Stimulated activated CD8-positive, alpha-beta memory T cell treated with anti-CD3 and anti-CD28 coated beads, Interleukin-7, amount 100 ng/mL, for 24 hours (primary cell): Measurements from ENCODE around the gene THOC5.
"Not testable (repeated sequence)": the region's sequence is repeated elsewhere in the genome, so short reads cannot be mapped to it uniquely, and the experiment has no call there.

Experiments
- DNase-seq: peaks from one replicate; pipeline ENCODE4 v3.0.0-alpha.2; 2020; ENCODE audit warnings: low read depth

The THOC5 gene

GRCh38 chr22:29553351-29554224 lies at the start of gene THOC5:
Gene THOC5 (minus strand): TSS chr22:29553757. CDS start chr22:29549147, 4,610 bp downstream.
- peak; percentile 76 for DNase-seq

GRCh38 chr22:29598684-29599020 lies 45.1 kb upstream of the THOC5 start:
- no peak for DNase-seq

GRCh38 chr22:29597871-29598683 lies 44.5 kb upstream of the THOC5 start:
- DNase-seq: not testable (repeated sequence)

DNA sequence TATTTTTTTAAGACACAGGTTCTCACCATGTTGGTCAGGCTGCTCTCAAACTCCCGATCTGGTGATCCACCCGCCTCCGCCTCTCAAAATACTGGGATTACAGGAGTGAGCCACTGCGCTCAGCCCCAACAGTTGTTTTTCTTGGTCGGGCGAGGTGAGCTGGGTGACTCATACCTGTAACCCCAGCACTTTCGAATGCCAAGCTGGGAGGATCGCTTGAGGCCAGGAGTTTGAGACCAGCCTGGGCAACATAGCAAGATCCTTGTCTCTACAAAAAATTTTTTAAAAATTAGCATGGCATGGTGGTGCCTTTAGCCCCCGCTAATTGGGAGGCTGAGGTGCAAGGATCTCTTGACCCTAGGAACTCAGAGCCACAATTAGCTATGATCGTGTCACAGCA lies 42.9 kb upstream of the THOC5 start:
- DNase-seq: no peak

- not testable (repeated sequence) for DNase-seq
Measured at GRCh38 chr22:29594447-29594846, 40.9 kb upstream of the THOC5 start.

- no peak for DNase-seq
Measured at GRCh38 chr22:29593923-29594322, 40.4 kb upstream of the THOC5 start.

GRCh38 chr22:29587938-29588699 lies 34.6 kb upstream of the THOC5 start:
- no peak for DNase-seq

- DNase-seq: not testable (repeated sequence)
Measured at GRCh38 chr22:29586193-29586705, 32.7 kb upstream of the THOC5 start.

DNA sequence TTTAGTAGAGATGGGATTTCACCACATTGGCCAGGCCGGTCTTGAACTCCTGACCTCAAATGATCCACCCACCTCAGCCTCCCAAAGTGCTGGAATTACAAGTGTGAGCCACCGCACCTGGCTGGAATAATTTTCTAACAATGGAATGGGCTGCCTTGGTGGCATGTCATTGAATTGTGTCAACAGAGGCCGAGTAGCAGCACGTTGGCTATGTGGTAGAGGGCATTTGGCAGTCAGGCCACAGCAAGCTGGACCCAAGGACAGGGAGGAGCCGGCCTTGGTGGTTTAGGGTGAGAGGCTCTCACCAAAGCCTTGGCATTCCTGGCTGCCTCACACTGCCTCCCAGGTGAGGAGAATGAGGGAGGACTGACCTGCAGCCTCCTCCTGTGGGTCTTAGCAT lies 31.4 kb upstream of the THOC5 start:
- DNase-seq: no peak

DNA sequence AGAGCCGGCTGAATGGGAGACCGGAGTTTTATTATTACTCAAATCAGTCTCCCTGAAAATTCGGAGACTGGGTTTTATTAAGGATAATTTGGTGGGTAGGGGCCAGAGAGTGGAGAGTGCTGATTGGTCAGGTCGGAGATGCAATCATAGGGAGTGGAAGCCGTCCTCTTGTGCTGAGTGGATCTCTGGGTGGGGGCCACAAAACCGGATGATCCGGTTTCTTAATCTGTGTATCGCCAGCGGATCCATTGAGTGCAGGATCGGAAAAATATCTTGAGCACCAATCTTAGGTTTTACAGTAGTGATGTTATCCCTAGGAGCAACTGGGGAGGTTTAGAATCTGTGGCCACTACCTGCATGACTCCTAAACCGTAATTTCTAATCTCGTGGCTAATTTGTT lies 28.2 kb upstream of the THOC5 start:
- no peak for DNase-seq

DNA sequence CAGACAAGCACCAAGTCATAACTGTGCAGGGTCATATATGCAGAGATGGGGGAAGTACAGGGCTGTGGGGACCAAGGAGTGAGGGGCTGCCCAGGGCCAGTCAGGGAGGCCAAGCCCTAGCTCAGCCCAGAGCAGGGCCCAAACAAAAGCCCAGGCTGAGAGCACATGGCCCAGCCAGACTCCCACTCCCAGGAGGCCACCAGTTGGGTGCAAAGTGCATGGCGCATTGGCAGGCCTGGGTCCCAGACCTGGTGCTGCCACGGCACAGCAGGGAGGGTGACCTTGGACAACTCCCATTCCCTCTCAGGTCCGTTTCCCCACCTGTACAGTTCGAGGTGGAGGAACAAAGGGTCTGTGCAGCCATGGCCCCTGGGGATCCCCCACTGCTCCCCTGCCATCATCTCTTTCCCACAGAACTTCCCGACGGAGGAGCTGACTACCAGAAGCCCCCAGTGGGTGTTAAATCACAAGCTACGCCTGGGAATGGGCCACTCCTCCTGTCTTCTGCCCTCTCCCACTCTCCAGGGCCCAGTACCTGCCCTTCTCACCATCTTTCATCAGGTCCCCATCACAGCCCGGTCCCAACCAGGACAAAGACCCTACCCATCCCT lies 26.7 kb upstream of the THOC5 start:
- no peak for DNase-seq

DNA sequence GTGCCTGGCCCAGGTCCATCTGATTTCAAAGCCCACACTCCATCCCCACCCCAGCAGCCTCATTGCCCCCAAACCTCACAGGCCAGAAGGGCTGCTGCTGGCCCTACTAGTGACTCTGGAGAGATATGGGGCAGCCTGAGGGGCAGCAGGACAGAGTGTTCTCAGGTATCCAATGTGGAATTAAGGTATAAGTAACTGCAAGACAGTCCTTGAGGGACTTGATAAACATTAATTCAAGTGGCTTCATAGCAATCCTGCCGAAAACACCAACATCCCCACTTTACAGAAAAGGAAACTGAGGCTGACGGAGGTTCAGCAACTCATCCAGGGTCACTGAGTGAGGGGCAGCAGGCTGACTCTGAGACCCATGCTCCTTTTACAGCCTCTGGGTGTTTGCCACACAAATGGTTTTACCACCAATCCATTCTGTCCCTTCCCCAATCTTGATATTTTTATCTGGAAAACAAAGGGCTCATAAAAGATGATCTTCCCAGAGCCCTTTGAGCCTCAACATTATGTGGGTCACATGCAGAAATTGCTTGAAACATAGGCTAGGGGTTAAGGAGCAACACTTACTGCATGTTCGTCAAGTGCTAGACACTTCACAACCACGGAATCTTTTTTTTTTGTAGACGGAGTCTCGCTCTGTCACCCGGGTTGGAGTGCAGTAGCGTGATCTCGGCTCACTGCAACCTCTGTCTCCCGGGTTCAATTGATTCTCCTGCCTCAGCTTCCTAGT lies 25.1 kb upstream of the THOC5 start:
- no peak for DNase-seq

DNA sequence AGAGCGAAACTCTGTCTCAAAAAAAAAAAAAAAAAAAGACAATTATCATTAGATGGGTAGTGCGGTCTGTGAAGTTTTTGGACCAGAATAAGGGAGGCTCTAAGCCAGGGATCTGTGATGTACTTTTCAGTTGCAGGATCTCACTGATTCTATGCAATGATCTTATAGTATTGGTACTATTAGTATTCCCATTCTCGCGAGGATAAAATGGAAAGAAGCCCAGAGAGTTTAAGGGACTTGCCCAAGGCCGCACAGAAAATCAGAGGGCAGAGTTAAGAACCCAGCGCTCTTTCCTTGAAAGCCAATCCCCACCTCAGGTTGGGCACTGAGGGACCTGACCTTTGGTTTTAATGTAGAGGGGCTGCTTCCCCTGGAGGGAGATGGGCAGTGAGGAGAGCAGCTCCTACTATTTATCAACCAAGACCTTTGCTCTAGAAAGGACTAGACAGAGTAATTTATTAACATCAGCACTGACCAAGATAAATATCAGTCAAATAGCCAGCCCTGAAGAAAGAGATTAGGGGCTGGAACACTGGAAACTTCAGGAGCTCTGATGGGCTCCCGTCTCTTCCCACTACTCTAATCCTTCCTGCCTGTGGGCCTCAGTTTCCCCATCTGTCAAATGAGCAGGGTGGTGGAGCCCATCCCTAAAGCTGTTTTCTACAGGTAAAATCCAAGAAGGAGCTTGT lies 21.3 kb upstream of the THOC5 start:
- no peak for DNase-seq

- DNase-seq: no peak
Measured at GRCh38 chr22:29570912-29571549, 17.5 kb upstream of the THOC5 start.

GRCh38 chr22:29570456-29570855 lies 16.9 kb upstream of the THOC5 start:
- no peak for DNase-seq

DNA sequence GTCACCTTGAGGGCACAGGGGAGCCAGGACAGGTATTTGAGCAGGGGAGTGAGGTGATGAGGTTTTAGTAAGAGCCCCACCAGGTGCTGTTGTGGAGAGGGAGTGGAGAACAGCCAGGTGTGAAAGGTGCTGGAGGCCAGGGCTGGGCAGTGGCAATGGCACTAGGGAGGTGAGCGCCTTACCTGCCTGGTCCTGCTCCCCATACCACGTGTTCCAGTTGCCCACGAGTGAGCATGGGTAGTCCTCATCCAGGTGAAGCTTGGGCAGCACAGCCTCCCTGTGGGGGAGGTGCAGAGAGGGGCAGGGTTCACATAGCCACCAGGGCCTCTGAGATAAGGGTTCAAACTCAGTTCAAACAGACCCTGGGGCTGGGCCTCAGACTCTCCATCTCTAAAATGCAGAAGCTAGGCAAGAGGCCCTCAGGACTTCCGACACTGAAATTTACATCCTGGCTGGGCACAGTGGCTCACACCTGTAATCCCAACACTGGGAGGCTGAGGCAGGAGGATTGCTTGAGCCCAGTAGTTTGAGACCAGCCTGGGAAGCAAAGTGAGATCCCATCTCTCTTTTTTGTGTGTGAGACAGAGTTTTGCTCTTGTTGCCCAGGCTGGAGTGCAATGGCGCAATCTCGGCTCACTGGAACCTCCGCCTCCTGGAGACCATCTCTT lies 15.6 kb upstream of the THOC5 start:
- DNase-seq: no peak

DNA sequence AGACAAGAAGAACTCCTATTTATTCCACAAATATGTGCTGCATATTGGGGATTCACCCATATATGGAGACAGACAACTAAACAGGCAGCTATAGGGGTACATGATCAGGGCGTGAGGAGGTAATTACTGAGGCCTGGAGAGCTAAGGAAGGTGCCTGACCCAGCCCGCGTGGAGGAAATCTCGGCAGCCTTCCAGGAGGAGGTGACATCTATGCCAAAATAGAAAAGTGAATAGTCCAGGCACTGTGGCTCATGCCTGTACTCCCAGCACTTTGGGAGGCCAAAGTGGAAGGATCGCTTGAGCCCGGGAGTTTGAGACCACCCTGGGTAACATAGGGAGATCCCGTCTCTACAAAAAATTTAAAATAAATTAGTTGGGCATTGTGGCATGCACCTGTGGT lies 13.8 kb upstream of the THOC5 start:
- no peak for DNase-seq

- not testable (repeated sequence) for DNase-seq
Measured at GRCh38 chr22:29566513-29566912, 13.0 kb upstream of the THOC5 start.
